Measurements from ENCODE around the gene KRT76. TPM values are rescaled to one million over a fixed set of nuclear protein-coding genes. Genes with fewer than 3 reads are reported as not detected.

Gene KRT76
- total RNA-seq, 4 donors from 2014 or later: not detected

DNA sequence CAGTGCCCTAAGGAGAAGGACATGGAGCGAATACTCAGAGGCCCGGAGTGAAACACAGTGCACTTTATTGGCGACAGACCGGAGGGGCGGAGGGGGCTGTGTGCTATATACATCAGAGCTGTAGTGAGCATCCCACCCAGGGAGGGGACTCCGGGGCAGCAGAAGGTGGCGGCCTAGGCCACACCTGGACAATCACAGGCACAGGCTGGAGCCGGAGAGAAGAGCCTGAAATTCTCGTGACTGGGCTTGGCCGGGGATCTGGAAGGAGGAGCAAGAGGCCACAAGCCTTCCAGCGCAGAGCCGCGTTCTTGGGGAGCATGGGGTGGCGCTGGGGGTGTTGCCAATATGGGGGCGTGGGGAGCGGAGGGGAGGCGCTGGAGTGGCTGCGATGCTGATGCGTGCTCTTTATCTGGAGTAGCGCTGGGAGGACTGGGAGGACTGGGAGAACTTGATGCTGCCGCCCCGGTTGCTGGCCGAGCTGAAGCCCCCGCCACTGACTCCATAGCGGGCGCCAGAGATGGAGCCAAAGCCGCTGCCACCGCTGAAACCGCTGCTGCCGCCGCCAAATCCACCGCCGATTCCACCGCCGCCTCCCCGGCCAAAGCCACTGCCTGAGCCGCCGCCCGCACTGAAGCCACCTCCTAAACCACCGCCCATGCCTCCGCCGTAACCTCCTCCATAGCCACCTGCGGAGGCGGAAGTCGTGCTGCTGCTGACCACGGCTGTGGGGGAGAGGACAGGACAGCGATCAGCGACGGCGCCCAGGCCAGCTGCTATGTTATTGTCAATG lies 12.7 kb upstream of the KRT76 start:
- no peaks in the 10 kb centered on the region for H3K36me3 ChIP-seq
- peaks cover 9% of the 10 kb centered on the region for H3K27me3 ChIP-seq
- TF ChIP-seq EP300 (IDR thresholded peaks at IDR 0.05; ENCODE audit: low read depth) (no peak), POLR2A (IDR thresholded peaks at IDR 0.05) (no peak), POLR2AphosphoS5 (IDR thresholded peaks at IDR 0.05) (no peak)
- TF ChIP-seq, protein P1, sequence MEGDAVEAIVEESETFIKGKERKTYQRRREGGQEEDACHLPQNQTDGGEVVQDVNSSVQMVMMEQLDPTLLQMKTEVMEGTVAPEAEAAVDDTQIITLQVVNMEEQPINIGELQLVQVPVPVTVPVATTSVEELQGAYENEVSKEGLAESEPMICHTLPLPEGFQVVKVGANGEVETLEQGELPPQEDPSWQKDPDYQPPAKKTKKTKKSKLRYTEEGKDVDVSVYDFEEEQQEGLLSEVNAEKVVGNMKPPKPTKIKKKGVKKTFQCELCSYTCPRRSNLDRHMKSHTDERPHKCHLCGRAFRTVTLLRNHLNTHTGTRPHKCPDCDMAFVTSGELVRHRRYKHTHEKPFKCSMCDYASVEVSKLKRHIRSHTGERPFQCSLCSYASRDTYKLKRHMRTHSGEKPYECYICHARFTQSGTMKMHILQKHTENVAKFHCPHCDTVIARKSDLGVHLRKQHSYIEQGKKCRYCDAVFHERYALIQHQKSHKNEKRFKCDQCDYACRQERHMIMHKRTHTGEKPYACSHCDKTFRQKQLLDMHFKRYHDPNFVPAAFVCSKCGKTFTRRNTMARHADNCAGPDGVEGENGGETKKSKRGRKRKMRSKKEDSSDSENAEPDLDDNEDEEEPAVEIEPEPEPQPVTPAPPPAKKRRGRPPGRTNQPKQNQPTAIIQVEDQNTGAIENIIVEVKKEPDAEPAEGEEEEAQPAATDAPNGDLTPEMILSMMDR (IDR thresholded peaks at IDR 0.05): no peak
- peaks cover 0 to 7% (median 2%) of the 10 kb centered on the region in 4 donors for H3K4me1 ChIP-seq
- peak; percentile 51 for DNase-seq
- no peak overlapping the region for H3K27ac ChIP-seq
- no peak overlapping the region for H3K4me3 ChIP-seq
- 31% methylated on average over 35 of the region's 50 CpGs; no CpG with 5 or more reads in 1 of the 2 donors for WGBS, 2 donors (ENCODE audit: low coverage in 1 of 2)
- in situ Hi-C loops (cut with MboI; ENCODE audit: low pct_ligation_motif_present in 1 of 4, low pct_unique_long_range_greater_than_20kb in 1 of 4, low sequenced_read_pairs in 3 of 4): no loop called here
- H3K9me3 ChIP-seq: no peaks in the 10 kb centered on the region
- intact Hi-C loops (cut with DNase I; ENCODE audit: low total_unique reads): no loop called here

DNA sequence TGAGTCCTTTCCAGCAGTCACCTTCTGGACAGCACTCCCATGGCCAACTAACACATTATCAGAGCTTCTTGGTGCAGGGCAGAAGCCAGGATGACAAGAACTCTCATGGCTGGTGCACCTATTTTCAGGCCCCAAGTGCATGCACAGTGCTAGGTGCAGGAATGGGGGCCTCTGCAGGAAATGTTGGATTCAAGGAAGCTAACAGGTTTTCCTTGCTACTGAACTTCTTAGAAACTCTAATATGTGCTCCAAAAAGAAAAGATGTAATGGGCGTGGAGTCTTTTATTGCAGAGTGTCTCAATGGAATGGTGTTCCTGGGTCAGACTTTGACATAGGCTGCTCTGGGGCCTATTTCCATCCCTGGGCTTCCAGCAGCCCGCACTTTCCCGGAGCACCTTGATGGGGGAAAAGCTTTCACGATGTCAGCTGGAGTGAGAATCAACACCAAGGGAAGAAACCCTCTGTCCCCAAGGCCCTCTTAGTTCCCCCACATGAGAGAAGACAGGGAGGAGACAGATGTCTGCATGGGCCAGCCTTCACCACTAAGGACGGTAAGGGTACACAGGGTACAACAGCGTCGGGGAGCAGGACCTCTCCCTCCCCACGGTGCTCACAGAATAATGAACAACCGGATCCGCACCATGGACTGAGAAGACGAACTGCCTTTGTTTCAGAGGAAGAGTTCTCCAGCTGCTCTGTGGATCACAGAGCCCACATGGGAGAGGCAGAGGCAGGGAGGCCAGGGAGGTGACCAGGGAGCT lies 11.9 kb upstream of the KRT76 start:
- Histone ChIP-seq H3K36me3 (no peaks in the 10 kb centered on the region), H3K4me1 (peaks cover 0 to 7% (median 2%) of the 10 kb centered on the region in 4 donors), H3K9me3 (no peaks in the 10 kb centered on the region), H3K27me3 (peaks cover 9% of the 10 kb centered on the region), H3K27ac (no peak overlapping the region), H3K4me3 (no peak overlapping the region)
- in situ Hi-C loops (cut with MboI; ENCODE audit: low pct_ligation_motif_present in 1 of 4, low pct_unique_long_range_greater_than_20kb in 1 of 4, low sequenced_read_pairs in 3 of 4) (no loop called here), intact Hi-C loops (cut with DNase I; ENCODE audit: low total_unique reads) (no loop called here)
- no peak for DNase-seq
- 92% methylated on average over 11 of the region's 11 CpGs; no CpG with 5 or more reads in 1 of the 2 donors for WGBS, 2 donors (ENCODE audit: low coverage in 1 of 2)
- TF ChIP-seq POLR2A (IDR thresholded peaks at IDR 0.05): no peak
- no peak for TF ChIP-seq EP300 (IDR thresholded peaks at IDR 0.05; ENCODE audit: low read depth)
- TF ChIP-seq, protein P1 (IDR thresholded peaks at IDR 0.05): no peak
- no peak for TF ChIP-seq POLR2AphosphoS5 (IDR thresholded peaks at IDR 0.05)

DNA sequence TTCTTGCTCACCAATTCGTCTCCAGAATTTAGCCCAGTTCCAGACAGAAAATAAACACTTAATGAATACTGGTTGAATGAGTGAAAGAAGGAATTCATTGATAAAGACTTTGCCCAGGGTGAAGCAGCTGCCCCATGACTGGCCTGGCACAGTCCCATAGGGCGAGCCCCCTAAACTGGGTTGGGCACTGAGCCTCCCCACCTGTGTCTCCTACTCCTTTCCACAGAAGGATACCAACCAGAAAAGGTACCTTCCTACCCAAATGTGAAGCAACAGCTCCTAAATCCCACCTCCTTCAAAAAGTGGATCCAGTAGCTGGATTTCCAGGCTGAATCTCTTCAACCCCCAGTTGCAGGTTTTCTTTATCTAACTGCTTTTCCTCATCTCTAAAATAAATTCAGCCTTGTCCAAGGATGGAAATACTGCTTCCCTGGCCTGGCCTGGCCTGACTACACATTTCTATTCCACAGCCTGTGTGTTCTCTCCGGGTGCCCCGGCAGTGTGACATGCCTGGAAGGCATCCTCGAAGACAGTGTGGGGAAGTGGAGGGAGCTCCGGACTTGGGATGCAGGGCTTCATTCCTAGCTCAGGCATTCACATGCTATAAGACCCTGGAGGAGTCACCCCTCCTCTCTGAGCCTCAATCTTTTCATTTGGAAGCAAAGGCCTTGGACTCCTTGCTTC lies 11.2 kb upstream of the KRT76 start:
- no peak overlapping the region for H3K27ac ChIP-seq
- peaks cover 0 to 7% (median 2%) of the 10 kb centered on the region in 4 donors for H3K4me1 ChIP-seq
- DNase-seq: no peak
- H3K4me3 ChIP-seq: no peak overlapping the region
- in situ Hi-C loops (cut with MboI; ENCODE audit: low pct_ligation_motif_present in 1 of 4, low pct_unique_long_range_greater_than_20kb in 1 of 4, low sequenced_read_pairs in 3 of 4): no loop called here
- WGBS, 2 donors (ENCODE audit: low coverage in 1 of 2): 71% methylated on average over 6 of the region's 6 CpGs; no CpG with 5 or more reads in 1 of the 2 donors
- H3K27me3 ChIP-seq: peaks cover 9% of the 10 kb centered on the region
- H3K9me3 ChIP-seq: no peaks in the 10 kb centered on the region
- TF ChIP-seq EP300 (IDR thresholded peaks at IDR 0.05; ENCODE audit: low read depth): no peak
- no peak for TF ChIP-seq POLR2A (IDR thresholded peaks at IDR 0.05)
- TF ChIP-seq POLR2AphosphoS5 (IDR thresholded peaks at IDR 0.05): no peak
- TF ChIP-seq, protein P1 (IDR thresholded peaks at IDR 0.05): no peak
- intact Hi-C loops (cut with DNase I; ENCODE audit: low total_unique reads): no loop called here
- H3K36me3 ChIP-seq: no peaks in the 10 kb centered on the region
